GM19328 (cell line): Measurements from ENCODE around the gene CPSF3.
"Not testable (repeated sequence)": the region's sequence is repeated elsewhere in the genome, so short reads cannot be mapped to it uniquely, and the experiment has no call there.

Experiments used
- ATAC-seq: cut with Tn5 transposase; IDR thresholded peaks from one replicate; pipeline ENCODE4 v1.9.1; 2021; ENCODE audit warnings: mild to moderate bottlenecking, moderate library complexity; ENCODE audit not compliant: unreplicated experiment

CPSF3 gene

DNA sequence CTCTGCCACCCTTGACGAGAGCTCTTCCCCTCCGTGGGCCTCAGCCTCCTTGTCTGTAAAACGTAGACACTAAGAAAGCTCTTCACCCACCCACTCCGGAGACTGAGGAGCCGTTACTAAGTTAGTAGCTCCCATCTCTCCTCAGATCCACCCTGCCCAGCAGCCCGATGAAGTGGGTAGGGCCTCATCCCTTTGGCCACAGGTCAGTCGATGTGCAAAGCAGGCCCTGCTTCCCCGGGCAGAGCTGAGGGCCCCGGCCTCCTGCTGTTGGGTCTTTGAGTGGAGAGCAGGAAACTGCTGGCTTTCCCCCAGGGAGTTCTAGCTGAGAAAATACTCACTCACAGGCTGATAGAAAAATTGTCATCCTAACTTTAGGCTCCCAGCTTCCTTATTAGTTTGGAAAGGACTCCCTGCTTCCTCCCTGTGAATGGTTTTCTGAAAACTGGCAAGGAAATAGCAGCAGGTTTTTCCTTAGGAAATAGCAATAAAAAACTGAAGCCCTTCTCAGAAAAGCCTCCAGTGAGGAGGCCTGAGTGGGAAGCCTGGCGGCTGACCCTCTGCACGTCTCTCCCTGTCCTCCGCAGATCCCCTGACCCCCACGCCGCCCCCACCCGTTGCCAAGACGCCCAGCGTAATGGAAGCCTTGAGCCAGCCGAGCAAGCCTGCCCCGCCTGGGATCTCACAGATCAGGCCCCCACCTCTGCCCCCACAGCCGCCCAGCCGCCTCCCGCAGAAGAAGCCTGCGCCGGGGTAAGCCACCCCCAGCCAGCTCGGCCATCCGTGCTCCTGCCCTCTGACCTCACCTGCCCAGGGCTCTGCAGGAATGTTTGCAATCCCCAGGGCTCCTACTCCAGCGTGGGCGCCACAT is 30.3 kb upstream of the CPSF3 start:
- no peak for ATAC-seq

DNA sequence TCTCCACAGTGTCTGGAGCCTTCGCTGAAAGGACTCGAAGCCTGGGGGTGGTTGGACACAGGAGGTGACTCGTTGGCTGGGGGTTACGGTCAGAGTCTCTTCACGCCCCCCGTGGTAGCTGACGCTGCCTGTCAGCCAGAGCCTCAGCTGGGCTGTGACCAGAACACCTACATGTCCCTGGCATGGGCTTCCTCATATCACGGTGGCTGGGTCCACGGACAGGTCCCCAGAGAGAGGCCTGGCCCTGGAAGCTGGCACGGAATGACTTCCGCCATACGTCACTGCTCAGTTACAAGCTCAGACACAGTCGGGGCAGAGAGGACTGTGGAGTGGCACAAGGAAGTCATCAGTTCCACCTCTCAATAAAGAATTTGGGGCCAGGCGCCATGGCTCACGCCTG is 28.6 kb upstream of the CPSF3 start:
- ATAC-seq, result no peak

DNA sequence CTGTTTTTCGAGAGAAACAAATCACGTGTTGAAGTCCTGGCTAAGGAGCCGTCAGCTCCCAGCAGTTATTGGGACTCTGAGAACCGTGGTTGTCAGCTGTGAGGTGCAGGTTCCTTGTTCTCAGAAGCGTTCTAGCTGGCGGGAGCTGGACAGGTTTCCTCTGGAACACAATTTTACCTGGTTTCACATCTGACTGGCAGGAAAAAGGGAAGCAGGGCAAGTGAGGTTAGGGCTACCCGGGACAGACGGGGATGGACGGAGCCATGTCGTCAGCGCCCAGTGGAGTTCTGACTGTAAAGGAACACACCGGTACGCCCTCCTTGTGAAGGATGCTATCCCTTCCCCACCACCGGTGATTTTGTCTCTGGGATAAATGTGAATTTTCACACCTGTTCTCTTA is 26.3 kb upstream of the CPSF3 start:
- ATAC-seq, result no peak

DNA sequence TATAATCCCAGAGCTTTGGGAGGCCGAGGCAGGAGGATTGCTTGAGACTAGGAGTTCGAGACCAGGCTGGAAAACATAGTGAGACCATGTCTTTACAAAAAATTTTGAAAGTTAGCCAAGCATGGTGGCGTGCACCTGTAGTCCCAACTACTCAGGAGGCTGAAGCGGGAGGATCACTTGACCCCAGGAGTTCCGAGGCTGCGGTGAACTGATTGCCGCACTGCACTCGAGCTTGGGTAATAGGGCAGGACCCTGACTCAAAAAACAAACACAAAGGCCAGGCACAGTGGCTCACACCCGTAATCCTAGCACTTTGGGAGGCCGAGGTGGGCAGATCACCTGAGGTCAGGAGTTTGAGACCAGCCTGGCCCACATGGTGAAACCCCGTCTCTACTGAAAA is 25.2 kb upstream of the CPSF3 start:
- not testable (repeated sequence) for ATAC-seq

DNA sequence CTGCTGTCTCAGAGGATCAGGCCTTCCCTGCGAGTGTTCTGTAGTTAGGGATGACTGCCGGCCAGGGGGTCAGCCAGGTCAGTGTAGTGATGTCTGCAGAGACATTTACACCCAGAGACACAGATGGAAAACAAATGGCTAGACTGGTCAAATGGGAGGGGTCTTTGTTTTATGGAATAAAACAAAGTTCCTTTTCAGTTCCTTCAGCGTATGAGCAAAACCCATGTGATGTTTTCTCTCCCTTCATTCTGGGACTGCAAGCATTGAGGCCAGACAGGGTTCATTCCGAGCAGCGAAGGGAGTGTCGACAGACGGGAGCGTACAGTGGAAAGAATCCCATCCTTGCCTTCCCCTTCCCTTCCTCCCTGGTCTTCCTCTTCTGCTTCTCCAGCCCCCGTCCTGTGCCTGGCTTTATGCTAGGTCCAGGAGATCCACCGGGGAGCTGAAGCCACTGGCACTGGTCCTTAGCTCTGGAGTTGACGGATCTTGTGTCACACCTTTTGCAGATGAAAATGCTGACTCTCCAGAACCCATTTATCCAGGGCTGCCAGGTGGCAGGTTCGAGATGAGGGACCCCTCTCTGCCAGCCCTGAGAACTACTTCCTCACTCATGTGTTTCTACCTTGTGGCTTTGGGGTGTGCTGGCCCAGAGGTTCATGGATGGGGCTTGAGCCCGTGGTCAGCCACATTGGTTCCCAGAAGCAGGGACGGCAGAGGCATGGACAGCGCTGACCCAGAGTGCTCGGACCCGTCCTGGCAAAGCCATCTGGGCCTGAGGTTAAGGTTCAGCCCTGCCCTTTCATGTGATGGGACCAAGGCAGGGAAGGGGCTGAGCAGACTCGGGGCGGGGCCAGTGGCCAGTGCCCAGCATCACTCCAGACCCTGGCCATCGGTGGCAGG is 24.3 kb upstream of the CPSF3 start:
- ATAC-seq, result no peak

- ATAC-seq, result no peak
Measured at GRCh38 chr2:9400268-9401058, 23.0 kb upstream of the CPSF3 start.

DNA sequence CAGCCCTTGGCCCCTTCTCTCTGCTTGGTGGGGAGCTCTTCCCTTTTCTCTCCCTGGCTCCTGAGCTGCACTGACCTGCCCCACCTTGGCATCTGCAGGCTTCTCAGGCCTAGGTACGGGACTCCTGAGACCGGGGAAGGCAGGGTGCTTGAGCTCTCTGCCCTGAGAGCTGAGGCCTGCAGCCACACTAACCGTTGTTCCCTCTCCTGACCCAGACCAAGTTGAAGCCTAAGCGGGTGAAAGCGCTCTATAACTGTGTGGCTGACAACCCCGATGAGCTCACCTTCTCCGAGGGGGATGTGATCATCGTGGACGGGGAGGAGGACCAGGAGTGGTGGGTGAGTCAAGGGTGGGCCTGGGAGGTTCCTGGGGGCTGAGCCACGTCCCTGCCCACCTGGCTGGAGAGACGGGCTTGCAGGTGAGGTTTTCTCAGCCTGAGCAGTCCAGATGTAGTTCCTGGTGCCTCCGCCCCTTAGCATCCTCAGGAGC is 22.4 kb upstream of the CPSF3 start:
- ATAC-seq, result no peak

DNA sequence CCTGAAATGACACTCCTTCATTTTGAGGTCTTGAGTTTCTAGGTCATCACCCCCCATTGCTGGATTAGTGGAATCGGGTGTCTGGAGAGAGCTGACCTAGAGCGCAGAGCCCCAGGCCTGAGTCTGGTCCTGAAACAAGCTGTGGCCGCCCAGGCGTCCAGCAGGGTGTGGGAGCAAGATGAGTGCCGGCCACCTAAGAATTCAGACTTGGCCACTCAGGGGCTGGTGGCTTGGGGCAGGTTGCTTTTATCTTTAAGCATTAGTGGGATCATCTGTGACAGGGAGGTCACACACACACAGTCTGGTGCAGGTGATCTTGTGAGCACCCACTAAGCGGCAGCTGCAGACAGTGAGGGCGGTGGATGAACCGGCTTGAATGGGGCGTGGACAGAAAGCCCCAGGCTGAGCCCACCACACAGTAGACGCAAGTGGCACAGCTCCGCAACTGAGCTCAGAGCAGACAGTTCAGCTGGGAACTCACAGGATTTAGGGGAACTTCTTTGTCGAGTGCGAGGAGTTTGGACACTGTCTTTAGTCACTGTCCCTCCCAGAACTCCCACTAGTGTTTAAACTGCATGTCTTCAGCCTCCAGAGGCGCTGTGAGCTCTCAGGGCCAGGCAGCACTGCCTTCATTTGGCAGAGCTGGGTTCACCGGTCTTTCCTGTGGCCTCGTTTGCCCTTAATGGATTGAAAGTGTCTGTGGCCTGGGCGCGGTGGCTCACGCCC is 21.6 kb upstream of the CPSF3 start:
- no peak for ATAC-seq

GRCh38 chr2:9403924-9404323 is 19.5 kb upstream of the CPSF3 start:
- ATAC-seq, result no peak

GRCh38 chr2:9404451-9404850 is 19.0 kb upstream of the CPSF3 start:
- ATAC-seq, result no peak

GRCh38 chr2:9405636-9406035 is 17.8 kb upstream of the CPSF3 start:
- no peak for ATAC-seq

GRCh38 chr2:9406529-9407362 is 16.7 kb upstream of the CPSF3 start:
- ATAC-seq, result no peak

GRCh38 chr2:9407363-9407811 is 16.1 kb upstream of the CPSF3 start:
- no peak for ATAC-seq

- no peak for ATAC-seq
Measured at GRCh38 chr2:9408641-9409151, 14.8 kb upstream of the CPSF3 start.

DNA sequence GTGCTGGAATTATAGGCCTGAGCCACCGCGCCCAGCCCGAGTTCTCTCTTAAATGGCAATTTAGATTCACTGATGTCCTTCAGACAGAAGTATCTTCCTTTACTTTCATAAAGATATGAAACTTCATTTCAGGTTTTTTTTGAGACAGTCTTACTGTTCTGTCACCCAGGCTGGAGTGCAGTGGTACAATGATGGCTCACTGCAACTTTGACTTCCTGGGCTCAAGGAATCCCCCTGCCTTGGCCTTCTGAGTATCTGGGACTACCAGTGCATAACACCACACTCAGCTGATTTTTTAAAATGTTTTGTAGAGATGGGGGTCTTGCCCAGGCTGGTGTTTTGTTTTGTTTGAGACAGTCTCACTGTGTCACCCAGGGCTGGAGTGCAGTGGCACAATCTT is 13.3 kb upstream of the CPSF3 start:
- no peak for ATAC-seq

DNA sequence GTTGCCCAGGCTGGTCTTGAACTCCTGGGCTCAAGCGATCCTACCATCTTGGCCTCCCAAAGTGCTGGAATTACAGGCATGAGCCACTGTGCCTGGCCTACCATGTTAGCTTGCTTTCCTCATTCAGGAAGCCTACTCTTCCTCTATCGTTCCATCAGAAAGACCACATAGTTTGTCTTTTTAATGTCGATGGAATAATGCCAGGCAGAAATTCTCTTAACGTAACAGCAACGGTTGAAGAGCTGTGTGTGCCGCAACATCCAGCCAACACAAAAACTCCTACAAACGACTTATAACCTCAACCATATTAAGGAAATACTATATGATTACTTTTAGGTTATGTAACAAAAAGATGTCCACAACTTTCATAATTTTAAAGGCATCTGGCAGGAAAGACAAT is 10.7 kb upstream of the CPSF3 start:
- ATAC-seq, result no peak

DNA sequence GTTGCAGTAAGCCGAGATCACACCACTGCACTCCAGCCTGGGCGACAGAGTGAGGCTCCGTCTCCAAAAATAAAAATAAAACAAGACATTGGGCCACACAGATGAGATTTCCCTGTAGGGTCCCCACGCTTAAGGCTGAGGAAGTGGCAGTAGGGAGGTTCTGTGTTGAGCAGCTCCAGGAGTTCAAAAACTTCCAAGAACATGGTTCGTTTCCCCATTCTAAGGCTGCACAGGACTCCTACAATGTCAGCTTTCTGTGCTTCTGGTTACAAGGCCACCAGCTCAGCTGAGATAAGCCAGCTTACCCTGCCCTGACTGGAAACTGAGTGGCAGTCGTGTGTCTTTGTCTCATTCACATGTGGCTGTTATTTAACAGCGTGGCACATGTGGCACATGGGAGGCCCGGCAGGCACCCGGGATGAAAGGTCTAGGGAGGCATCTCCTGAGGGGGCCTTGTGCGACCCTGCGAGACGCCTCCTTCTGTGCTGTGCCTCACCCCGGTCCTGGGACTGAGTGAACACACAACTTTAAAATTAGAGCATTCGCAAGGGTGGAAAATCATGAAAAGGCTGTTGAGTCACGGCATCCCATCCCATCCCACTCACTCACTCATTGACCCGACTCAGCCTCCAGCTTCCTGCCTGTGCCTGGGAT is 7.8 kb upstream of the CPSF3 start:
- no peak for ATAC-seq

GRCh38 chr2:9416267-9416961 is 7.0 kb upstream of the CPSF3 start:
- ATAC-seq, result no peak
